ENCODE results near the gene MRPL18. TPM values are rescaled to one million over a fixed set of nuclear protein-coding genes. Genes with fewer than 3 reads are reported as not detected.

Gene MRPL18
- total RNA-seq, 1 experiment from 2014 or later: 71.1 TPM

- DNase-seq: no peak
- no TSS peak for BruUV-seq (replicated peaks)
- Mint-ChIP-seq H3K4me3 (ENCODE audit: unreplicated experiment) (no peak overlapping the region), H3K36me3 (ENCODE audit: insufficient read depth, unreplicated experiment) (no peaks in the 10 kb centered on the region), H3K9me3 (ENCODE audit: unreplicated experiment) (no peaks in the 10 kb centered on the region), H3K27ac (ENCODE audit: unreplicated experiment) (no peak overlapping the region), H3K27me3 (ENCODE audit: insufficient read depth, unreplicated experiment) (no peaks in the 10 kb centered on the region), H3K4me1 (ENCODE audit: low read depth, unreplicated experiment) (peaks cover 10% of the 10 kb centered on the region)
- no peaks in the 10 kb centered on the region for H3K9me3 ChIP-seq
- ChIA-PET CTCF (no interaction called here), POLR2A (no interaction called here)
- H3K36me3 ChIP-seq (ENCODE audit: control insufficient read depth, insufficient read depth, low read length): no peaks in the 10 kb centered on the region
- H3K4me3 ChIP-seq (ENCODE audit: low read depth, low read length): no peak overlapping the region
- H3K4me1 ChIP-seq: no peaks in the 10 kb centered on the region
- H3K27me3 ChIP-seq (replicated peaks; ENCODE audit: control insufficient read depth, insufficient read depth, low read length): no peaks in the 10 kb centered on the region
- TF ChIP-seq CTCF (IDR thresholded peaks at IDR 0.05; ENCODE audit: insufficient read depth in 1 of 2, low read depth in 1 of 2, low read length in 1 of 2, severe bottlenecking in 1 of 2, unreplicated experiment in 1 of 2): no peak
- intact Hi-C loops (cut with micrococcal nuclease; ENCODE audit: unreplicated experiment): no loop called here
Observed at GRCh38 chr6:159836718-159837490, 46.6 kb downstream of the MRPL18 start.

GRCh38 chr6:159837511-159837910 lies 47.2 kb downstream of the MRPL18 start:
- intact Hi-C loops (cut with micrococcal nuclease; ENCODE audit: unreplicated experiment): no loop called here
- H3K4me1 Mint-ChIP-seq (ENCODE audit: low read depth, unreplicated experiment): peaks cover 12% of the 10 kb centered on the region
- BruUV-seq (replicated peaks): no TSS peak
- no peaks in the 10 kb centered on the region for H3K27me3 ChIP-seq (replicated peaks; ENCODE audit: control insufficient read depth, insufficient read depth, low read length)
- H3K9me3 ChIP-seq: no peaks in the 10 kb centered on the region
- no peaks in the 10 kb centered on the region for H3K36me3 ChIP-seq (ENCODE audit: control insufficient read depth, insufficient read depth, low read length)
- TF ChIP-seq CTCF (IDR thresholded peaks at IDR 0.05; ENCODE audit: insufficient read depth in 1 of 2, low read depth in 1 of 2, low read length in 1 of 2, severe bottlenecking in 1 of 2, unreplicated experiment in 1 of 2): no peak
- H3K27ac Mint-ChIP-seq (ENCODE audit: unreplicated experiment): no peak overlapping the region
- no peak overlapping the region for H3K4me3 ChIP-seq (ENCODE audit: low read depth, low read length)
- no peaks in the 10 kb centered on the region for H3K27me3 Mint-ChIP-seq (ENCODE audit: insufficient read depth, unreplicated experiment)
- no peaks in the 10 kb centered on the region for H3K9me3 Mint-ChIP-seq (ENCODE audit: unreplicated experiment)
- H3K36me3 Mint-ChIP-seq (ENCODE audit: insufficient read depth, unreplicated experiment): no peaks in the 10 kb centered on the region
- ChIA-PET CTCF (interaction anchor here (1.0 kb wide), 1 partner anchor 15 kb away, joined by 4 read pairs; no protein-coding TSS in a partner anchor), POLR2A (no interaction called here)
- no peak overlapping the region for H3K4me3 Mint-ChIP-seq (ENCODE audit: unreplicated experiment)
- no peak for DNase-seq
- H3K4me1 ChIP-seq: no peaks in the 10 kb centered on the region

- Histone ChIP-seq H3K4me3 (ENCODE audit: low read depth, low read length) (no peak overlapping the region), H3K4me1 (no peaks in the 10 kb centered on the region), H3K27me3 (replicated peaks; ENCODE audit: control insufficient read depth, insufficient read depth, low read length) (no peaks in the 10 kb centered on the region), H3K36me3 (ENCODE audit: control insufficient read depth, insufficient read depth, low read length) (no peaks in the 10 kb centered on the region), H3K9me3 (no peaks in the 10 kb centered on the region)
- Mint-ChIP-seq H3K27ac (ENCODE audit: unreplicated experiment) (no peak overlapping the region), H3K27me3 (ENCODE audit: insufficient read depth, unreplicated experiment) (no peaks in the 10 kb centered on the region), H3K4me1 (ENCODE audit: low read depth, unreplicated experiment) (peaks cover 12% of the 10 kb centered on the region), H3K9me3 (ENCODE audit: unreplicated experiment) (no peaks in the 10 kb centered on the region), H3K4me3 (ENCODE audit: unreplicated experiment) (no peak overlapping the region), H3K36me3 (ENCODE audit: insufficient read depth, unreplicated experiment) (no peaks in the 10 kb centered on the region)
- DNase-seq: no peak
- no TSS peak for BruUV-seq (replicated peaks)
- TF ChIP-seq CTCF (IDR thresholded peaks at IDR 0.05; ENCODE audit: insufficient read depth in 1 of 2, low read depth in 1 of 2, low read length in 1 of 2, severe bottlenecking in 1 of 2, unreplicated experiment in 1 of 2): no peak
- CTCF ChIA-PET: interaction anchor here (1.0 kb wide), 1 partner anchor 14 kb away, joined by 4 read pairs; no protein-coding TSS in a partner anchor
- POLR2A ChIA-PET: no interaction called here
- intact Hi-C loops (cut with micrococcal nuclease; ENCODE audit: unreplicated experiment): no loop called here
Observed at GRCh38 chr6:159838020-159838744, 47.9 kb downstream of the MRPL18 start.
